A673 (cell line): Measurements from ENCODE around the gene MOB2. TPM values are rescaled to one million over a fixed set of nuclear protein-coding genes. Genes with fewer than 3 reads are reported as not detected.

Experiments used
- BruUV-seq: library from RNA; stranded (reverse); fragments of 400-500 nt; replicated peaks from 2 replicates; lab custom pipeline; 2021; lab: Mats Ljungman, UMichigan
- CTCF ChIA-PET: fragments of 300-600 bp; sonication (Branson Sonifier 250); formaldehyde crosslinking; loops from one replicate; lab custom pipeline; 2022; ENCODE audit warnings: antibody characterized with exemption; lab: Charles Lee
- POLR2A ChIA-PET: fragments of 300-600 bp; sonication (Branson Sonifier 250); formaldehyde crosslinking; loops from one replicate; lab custom pipeline; 2022; ENCODE audit warnings: antibody characterized with exemption; ENCODE audit not compliant: low non-redundant PET; lab: Charles Lee
- DNase-seq: peaks from one replicate; pipeline ENCODE4 v3.0.0-alpha.2; 2015; ENCODE audit warnings: low spot score
- H3K27ac ChIP-seq: fragments of 200-600 bp; sonication (generic); 2 replicates; pipeline ENCODE4 v1.5.1; 2016; ENCODE audit warnings: mixed run types, low read depth, mild to moderate bottlenecking, mixed read lengths, antibody characterized with exemption, low read length; ENCODE audit not compliant: poor library complexity, severe bottlenecking
- H3K27me3 ChIP-seq: fragments of 200-600 bp; sonication (generic); replicated peaks from 2 replicates; pipeline ENCODE4 v1.6.1; 2017; ENCODE audit warnings: mixed run types, low read depth, mild to moderate bottlenecking, mixed read lengths, antibody characterized with exemption, low read length; ENCODE audit not compliant: insufficient read depth, poor library complexity
- H3K36me3 ChIP-seq: fragments of 200-600 bp; sonication (generic); 2 replicates; pipeline ENCODE4 v1.6.1; 2016; ENCODE audit warnings: mixed run types, mild to moderate bottlenecking, mixed read lengths, antibody characterized with exemption, low read length; ENCODE audit not compliant: insufficient read depth, poor library complexity, severe bottlenecking
- H3K4me1 ChIP-seq: fragments of 200-600 bp; sonication (generic); 2 replicates; pipeline ENCODE4 v1.6.1; 2017; ENCODE audit warnings: mixed run types, mild to moderate bottlenecking, mixed read lengths, antibody characterized with exemption, low read length; ENCODE audit not compliant: insufficient read depth, poor library complexity, severe bottlenecking
- H3K4me3 ChIP-seq: fragments of 200-600 bp; sonication (generic); 2 replicates; pipeline ENCODE4 v1.5.1; 2016; ENCODE audit warnings: low read depth, mixed run types, mild to moderate bottlenecking, mixed read lengths, low read length; ENCODE audit not compliant: poor library complexity, severe bottlenecking
- H3K9me3 ChIP-seq: fragments of 200-600 bp; sonication (generic); 2 replicates; pipeline ENCODE4 v1.6.1; 2016; ENCODE audit warnings: mixed run types, low read depth, mild to moderate bottlenecking, mixed read lengths, antibody characterized with exemption, low read length; ENCODE audit not compliant: poor library complexity, severe bottlenecking
- EZH2 ChIP-seq: fragments of 200-600 bp; sonication (generic); IDR thresholded peaks from 2 replicates; pipeline ENCODE4 v1.6.1; 2017; ENCODE audit warnings: borderline replicate concordance, low read depth, mild to moderate bottlenecking, mixed read lengths, antibody characterized with exemption, low read length; ENCODE audit not compliant: poor library complexity, severe bottlenecking
- intact Hi-C: fragments of 100-400 bp; cut with micrococcal nuclease; formaldehyde crosslinking; loops from one replicate; pipeline ENCODE4 v1.10.0; 2022; ENCODE audit not compliant: unreplicated experiment
- total RNA-seq: library from RNA; stranded (reverse); gene quantifications from 2 replicates; pipeline ENCODE4 v1.2.3, GENCODE V29; 2021
- TF ChIP-seq, protein P1 (sequence below): fragments of 300-800, 200-600 bp; sonication (generic); conservative IDR thresholded peaks from 2 replicates; pipeline ENCODE4 v1.5.1; 2017; ENCODE audit warnings: low read depth, mild to moderate bottlenecking, antibody characterized with exemption, low read length, moderate library complexity, mixed read lengths

MOB2 gene
- total RNA-seq, 1 experiment from 2014 or later, result 14.7 TPM

DNA sequence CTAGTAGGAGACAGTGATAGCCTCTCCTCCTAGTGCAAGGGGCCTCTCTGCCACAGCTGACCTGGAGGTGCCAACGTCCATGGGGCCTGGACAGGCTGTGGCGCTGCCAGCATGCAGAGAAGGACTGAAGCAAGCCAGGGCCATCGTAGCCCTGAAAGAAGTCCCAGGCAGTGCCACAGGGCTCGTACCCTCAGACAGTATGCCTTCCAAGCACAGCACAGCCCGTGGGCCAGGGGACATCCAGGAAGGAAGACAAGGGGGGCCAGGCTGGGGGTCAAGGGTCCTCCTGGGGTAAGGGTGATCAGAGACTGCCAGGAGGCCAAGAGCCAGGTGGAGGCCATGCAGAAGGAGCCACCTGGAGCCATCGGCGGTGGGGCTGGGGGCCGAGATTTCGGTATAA, 20.4 kb upstream of the MOB2 start:
- intact Hi-C loops, result no loop called here
- H3K4me3 ChIP-seq, result no peak overlapping the region
- no peaks in the 10 kb centered on the region for H3K36me3 ChIP-seq
- H3K9me3 ChIP-seq, result no peaks in the 10 kb centered on the region
- H3K27me3 ChIP-seq, result no peaks in the 10 kb centered on the region
- CTCF ChIA-PET, result no interaction called here
- POLR2A ChIA-PET, result no interaction called here
- H3K27ac ChIP-seq, result no peak overlapping the region
- no TSS peak for BruUV-seq
- TF ChIP-seq, protein P1, sequence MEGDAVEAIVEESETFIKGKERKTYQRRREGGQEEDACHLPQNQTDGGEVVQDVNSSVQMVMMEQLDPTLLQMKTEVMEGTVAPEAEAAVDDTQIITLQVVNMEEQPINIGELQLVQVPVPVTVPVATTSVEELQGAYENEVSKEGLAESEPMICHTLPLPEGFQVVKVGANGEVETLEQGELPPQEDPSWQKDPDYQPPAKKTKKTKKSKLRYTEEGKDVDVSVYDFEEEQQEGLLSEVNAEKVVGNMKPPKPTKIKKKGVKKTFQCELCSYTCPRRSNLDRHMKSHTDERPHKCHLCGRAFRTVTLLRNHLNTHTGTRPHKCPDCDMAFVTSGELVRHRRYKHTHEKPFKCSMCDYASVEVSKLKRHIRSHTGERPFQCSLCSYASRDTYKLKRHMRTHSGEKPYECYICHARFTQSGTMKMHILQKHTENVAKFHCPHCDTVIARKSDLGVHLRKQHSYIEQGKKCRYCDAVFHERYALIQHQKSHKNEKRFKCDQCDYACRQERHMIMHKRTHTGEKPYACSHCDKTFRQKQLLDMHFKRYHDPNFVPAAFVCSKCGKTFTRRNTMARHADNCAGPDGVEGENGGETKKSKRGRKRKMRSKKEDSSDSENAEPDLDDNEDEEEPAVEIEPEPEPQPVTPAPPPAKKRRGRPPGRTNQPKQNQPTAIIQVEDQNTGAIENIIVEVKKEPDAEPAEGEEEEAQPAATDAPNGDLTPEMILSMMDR, result no peak
- TF ChIP-seq EZH2, result no peak
- DNase-seq, result no peak
- peaks cover 10% of the 10 kb centered on the region for H3K4me1 ChIP-seq

DNA sequence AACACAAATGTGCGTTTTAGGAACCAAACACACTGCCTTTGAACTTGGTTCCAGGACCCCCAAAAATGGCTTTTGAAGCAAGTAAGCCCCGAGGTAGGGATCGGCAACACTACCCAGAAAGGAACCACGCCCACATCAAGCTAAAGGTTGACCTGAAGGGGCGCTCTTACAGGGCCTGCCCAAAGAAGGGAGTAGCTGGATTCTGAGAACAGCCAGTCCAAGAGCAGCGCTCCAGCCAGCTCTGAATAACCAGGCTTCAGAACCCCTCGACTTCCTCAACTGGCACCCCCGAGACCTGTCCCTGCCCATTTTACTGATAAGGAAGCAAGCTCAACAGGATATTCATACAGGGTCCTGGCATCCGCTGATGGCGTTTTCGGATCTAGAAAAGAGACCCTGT, 18.9 kb upstream of the MOB2 start:
- Histone ChIP-seq H3K36me3 (no peaks in the 10 kb centered on the region), H3K27me3 (no peaks in the 10 kb centered on the region), H3K4me1 (peaks cover 10% of the 10 kb centered on the region), H3K27ac (no peak overlapping the region), H3K4me3 (no peak overlapping the region), H3K9me3 (no peaks in the 10 kb centered on the region)
- intact Hi-C loops, result no loop called here
- DNase-seq, result no peak
- CTCF ChIA-PET, result no interaction called here
- BruUV-seq, result no TSS peak
- POLR2A ChIA-PET, result no interaction called here
- TF ChIP-seq, protein P1, result no peak
- no peak for TF ChIP-seq EZH2

DNA sequence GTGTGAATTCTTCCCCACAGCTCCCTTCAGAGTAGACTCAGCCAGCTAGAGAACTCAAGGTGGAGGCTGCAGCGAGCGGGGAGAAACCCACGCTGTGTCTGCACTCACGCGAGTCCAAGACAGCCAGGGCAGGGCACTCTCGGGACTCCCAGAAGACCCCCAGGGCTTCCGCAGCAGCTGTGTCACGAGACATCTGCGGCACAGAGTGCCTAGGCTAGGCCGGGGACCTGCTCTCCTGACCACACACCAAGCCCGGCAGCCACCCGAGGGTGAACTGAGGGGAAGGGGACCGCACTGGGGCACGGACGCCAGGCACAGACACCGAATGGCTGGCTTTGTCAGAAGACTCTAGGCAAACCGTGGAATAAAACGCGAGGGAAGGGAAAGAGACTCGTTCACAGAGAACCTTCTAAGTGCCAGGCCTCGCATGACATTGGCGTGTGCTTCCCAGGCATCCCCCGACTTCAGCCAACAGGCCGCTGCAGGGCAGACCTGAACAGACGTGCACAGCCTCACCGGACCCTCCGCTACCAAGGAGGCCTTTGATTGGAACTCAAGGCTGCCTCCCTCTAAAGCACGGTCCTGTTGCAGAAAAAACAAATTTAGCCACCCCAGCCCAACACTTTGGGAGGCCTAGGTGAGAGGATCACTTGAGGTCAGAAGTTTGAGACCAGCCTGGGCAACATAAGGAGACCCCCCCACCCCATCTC, 18.2 kb upstream of the MOB2 start:
- CTCF ChIA-PET, result no interaction called here
- Histone ChIP-seq H3K9me3 (no peaks in the 10 kb centered on the region), H3K27me3 (no peaks in the 10 kb centered on the region), H3K27ac (no peak overlapping the region), H3K4me3 (no peak overlapping the region), H3K36me3 (no peaks in the 10 kb centered on the region), H3K4me1 (peaks cover 9% of the 10 kb centered on the region)
- intact Hi-C loops, result no loop called here
- no peak for DNase-seq
- BruUV-seq, result no TSS peak
- TF ChIP-seq EZH2, result no peak
- TF ChIP-seq, protein P1, result no peak
- POLR2A ChIA-PET, result no interaction called here
